ENCODE data around the gene ATP2B2. TPM values are rescaled to one million over a fixed set of nuclear protein-coding genes. Genes with fewer than 3 reads are reported as not detected.
A peak's percentile ranks its signal among the peaks of the same experiment; 100 is the strongest.

ATP2B2 gene
- polyA plus RNA-seq, 3 donors = 0.41 to 0.74 (median 0.48) TPM

GRCh38 chr3:10511809-10512494 lies 6.6 kb upstream of the ATP2B2 start:
- no peak for DNase-seq

- DNase-seq = no peak
Measured at GRCh38 chr3:10510743-10511432, 5.5 kb upstream of the ATP2B2 start.

GRCh38 chr3:10510086-10510742 lies 4.8 kb upstream of the ATP2B2 start:
- DNase-seq = no peak

GRCh38 chr3:10509325-10509724 lies 3.9 kb upstream of the ATP2B2 start:
- no peak for DNase-seq

GRCh38 chr3:10508619-10509260 lies 3.4 kb upstream of the ATP2B2 start:
- DNase-seq = no peak

GRCh38 chr3:10508235-10508618 lies 2.8 kb upstream of the ATP2B2 start:
- DNase-seq = no peak

- DNase-seq = no peak
Measured at GRCh38 chr3:10507331-10507730, 1.9 kb upstream of the ATP2B2 start.

- DNase-seq = no peak
Measured at GRCh38 chr3:10506696-10507095, 1.3 kb upstream of the ATP2B2 start.

GRCh38 chr3:10505791-10506585 lies 602 bp upstream of the ATP2B2 start:
- peak; percentile 5 for DNase-seq

- no peak for DNase-seq
Measured at GRCh38 chr3:10504171-10505049, 976 bp downstream of the ATP2B2 start.

GRCh38 chr3:10503217-10503796 lies 2.1 kb downstream of the ATP2B2 start:
- no peak for DNase-seq

- no peak for DNase-seq
Measured at GRCh38 chr3:10502185-10502880, 3.1 kb downstream of the ATP2B2 start.

GRCh38 chr3:10501664-10502052 lies 3.7 kb downstream of the ATP2B2 start:
- DNase-seq = no peak

GRCh38 chr3:10500717-10501663 lies 4.4 kb downstream of the ATP2B2 start:
- DNase-seq = no peak

GRCh38 chr3:10498271-10498670 lies 7.1 kb downstream of the ATP2B2 start:
- DNase-seq = no peak

GRCh38 chr3:10497439-10497838 lies 7.9 kb downstream of the ATP2B2 start:
- DNase-seq = no peak

- no peak for DNase-seq
Measured at GRCh38 chr3:10496121-10496863, 9.1 kb downstream of the ATP2B2 start.

GRCh38 chr3:10495614-10496013 lies 9.8 kb downstream of the ATP2B2 start:
- no peak for DNase-seq
